HepG2 (cell line): ENCODE measurements around the gene MPI. TPM values are rescaled to one million over a fixed set of nuclear protein-coding genes. Genes with fewer than 3 reads are reported as not detected.

Experiments used
- ARNT2 ChIP-seq: sonication (generic); formaldehyde crosslinking; IDR thresholded peaks from 2 replicates; pipeline ENCODE4 v1.8.0; 2022; ENCODE audit warnings: mild to moderate bottlenecking, low read depth, missing genetic modification reagents, moderate library complexity
- ATF7 ChIP-seq, 2 experiments: fragments of 450-650 bp in 1 of 2; sonication (generic) in 1 of 2; formaldehyde crosslinking in 1 of 2; IDR thresholded peaks; 2 replicates each; pipeline versions ENCODE4 v1.4.0 to v1.6.1; 2016 to 2020; ENCODE audit warnings: antibody characterized with exemption in 1 of 2, mild to moderate bottlenecking in 1 of 2, missing genetic modification reagents in 1 of 2
- CBX1 ChIP-seq: IDR thresholded peaks from one replicate; pipeline ENCODE4 v1.6.1; 2016; ENCODE audit warnings: antibody characterized with exemption, low read depth
- ERF ChIP-seq: IDR thresholded peaks from 2 replicates; pipeline ENCODE4 v1.6.1; 2018; ENCODE audit warnings: missing biosample characterization, missing genetic modification reagents
- HNRNPLL ChIP-seq: fragments of 200-400 bp; formaldehyde crosslinking; IDR thresholded peaks from 2 replicates; pipeline ENCODE4 v1.6.1; 2017; ENCODE audit warnings: mild to moderate bottlenecking, low read depth, low read length; ENCODE audit not compliant: poor library complexity, severe bottlenecking
- JUND ChIP-seq: sonication (generic); formaldehyde crosslinking; IDR thresholded peaks from 2 replicates; pipeline ENCODE4 v1.8.0; 2022; ENCODE audit warnings: mild to moderate bottlenecking, missing genetic modification reagents
- KDM1A ChIP-seq: IDR thresholded peaks from 2 replicates; pipeline ENCODE4 v1.6.1; 2016; ENCODE audit warnings: missing compliant biosample characterization
- MED1 ChIP-seq: sonication (generic); formaldehyde crosslinking; IDR thresholded peaks from 2 replicates; pipeline ENCODE4 v1.4.0; 2020; ENCODE audit warnings: missing genetic modification reagents
- NCOA5 ChIP-seq: sonication (generic); formaldehyde crosslinking; IDR thresholded peaks from 2 replicates; pipeline ENCODE4 v1.4.0; 2020; ENCODE audit warnings: missing genetic modification reagents
- RAD21 ChIP-seq: fragments of 450-650 bp; formaldehyde crosslinking; IDR thresholded peaks from 2 replicates; pipeline ENCODE4 v1.5.0; 2020; ENCODE audit warnings: mild to moderate bottlenecking
- SP4 ChIP-seq: sonication (generic); formaldehyde crosslinking; IDR thresholded peaks from 2 replicates; pipeline ENCODE4 v1.8.1; 2023; ENCODE audit warnings: mild to moderate bottlenecking, missing genetic modification reagents
- YY1 ChIP-seq: IDR thresholded peaks from 2 replicates; pipeline ENCODE4 v1.6.1; 2011; ENCODE audit warnings: low read length, low read depth, moderate library complexity, mild to moderate bottlenecking; ENCODE audit not compliant: insufficient read depth, insufficient replicate concordance
- ZEB1 ChIP-seq: IDR thresholded peaks from 2 replicates; pipeline ENCODE4 v1.6.1; 2012; ENCODE audit warnings: mild to moderate bottlenecking, low read depth, inconsistent platforms; ENCODE audit not compliant: insufficient replicate concordance
- ZFP37 ChIP-seq: sonication (generic); formaldehyde crosslinking; IDR thresholded peaks from 2 replicates; pipeline ENCODE4 v1.4.0; 2020; ENCODE audit warnings: missing genetic modification reagents, borderline replicate concordance
- ZFP90 ChIP-seq: sonication (generic); formaldehyde crosslinking; IDR thresholded peaks from 2 replicates; pipeline ENCODE4 v1.8.0; 2022; ENCODE audit warnings: missing genetic modification reagents, mild to moderate bottlenecking, inconsistent platforms, borderline replicate concordance
- ZNF224 ChIP-seq: sonication (generic); formaldehyde crosslinking; IDR thresholded peaks from 2 replicates; pipeline ENCODE4 v1.5.0; 2020; ENCODE audit warnings: mild to moderate bottlenecking, missing genetic modification reagents
- ZNF530 ChIP-seq: sonication (generic); formaldehyde crosslinking; IDR thresholded peaks from 2 replicates; pipeline ENCODE4 v1.5.0; 2020; ENCODE audit warnings: low read depth, mild to moderate bottlenecking, missing genetic modification reagents
- ZNF549 ChIP-seq: sonication (generic); formaldehyde crosslinking; IDR thresholded peaks from 2 replicates; pipeline ENCODE4 v1.5.0; 2020; ENCODE audit warnings: missing genetic modification reagents
- ZNF605 ChIP-seq: sonication (generic); formaldehyde crosslinking; IDR thresholded peaks from 2 replicates; pipeline ENCODE4 v1.8.0; 2022; ENCODE audit warnings: mild to moderate bottlenecking, missing genetic modification reagents
- ZNF720 ChIP-seq: sonication (generic); formaldehyde crosslinking; IDR thresholded peaks from 2 replicates; pipeline ENCODE4 v1.4.0; 2020; ENCODE audit warnings: missing genetic modification reagents
- ZNF773 ChIP-seq: sonication (generic); formaldehyde crosslinking; IDR thresholded peaks from 2 replicates; pipeline ENCODE4 v1.4.0; 2020; ENCODE audit warnings: missing genetic modification reagents, borderline replicate concordance
- ZNF841 ChIP-seq: sonication (generic); formaldehyde crosslinking; IDR thresholded peaks from 2 replicates; pipeline ENCODE4 v1.8.1; 2023; ENCODE audit warnings: missing genetic modification reagents, borderline replicate concordance
- polyA plus RNA-seq, 8 experiments: library from polyadenylated mRNA; depleted of rRNA in 3 of 8; stranded (reverse) in 7 of 8; unstranded in 1 of 8; fragments of >200 nt; fragmentation: Illumina TruSeq in 4 of 8; extraction: Trizol in 4 of 8; gene quantifications; 2 replicates each; pipeline versions ENCODE4 v1.2.1 to v1.2.3, GENCODE V29; 2011 to 2016; ENCODE audit warnings: low read depth in 4 of 8, missing spikeins in 1 of 8, mixed read lengths in 1 of 8; ENCODE audit not compliant: insufficient read depth in 1 of 8
- total RNA-seq, 5 experiments: library from RNA; depleted of rRNA; stranded (reverse); fragments of >200 nt; fragmentation: Illumina TruSeq; extraction: Trizol; gene quantifications; 2 replicates each; pipeline ENCODE4 v1.2.3, GENCODE V29; 2016; ENCODE audit warnings: low read depth in 1 of 5
- TF ChIP-seq, protein P1 (sequence below): sonication (generic); formaldehyde crosslinking; IDR thresholded peaks from 2 replicates; pipeline ENCODE4 v1.5.1; 2020; ENCODE audit warnings: mild to moderate bottlenecking, missing genetic modification reagents, borderline replicate concordance
- TF ChIP-seq, protein P2 (sequence below): sonication (generic); formaldehyde crosslinking; IDR thresholded peaks from 2 replicates; pipeline ENCODE4 v1.4.0; 2020; ENCODE audit warnings: missing genetic modification reagents

The MPI gene
- total and polyA plus RNA-seq, 2 of the 13 experiments (the other 11 are each of a cell fraction or from before 2014, with no cell fraction given): 36.9 to 63.5 TPM

DNA sequence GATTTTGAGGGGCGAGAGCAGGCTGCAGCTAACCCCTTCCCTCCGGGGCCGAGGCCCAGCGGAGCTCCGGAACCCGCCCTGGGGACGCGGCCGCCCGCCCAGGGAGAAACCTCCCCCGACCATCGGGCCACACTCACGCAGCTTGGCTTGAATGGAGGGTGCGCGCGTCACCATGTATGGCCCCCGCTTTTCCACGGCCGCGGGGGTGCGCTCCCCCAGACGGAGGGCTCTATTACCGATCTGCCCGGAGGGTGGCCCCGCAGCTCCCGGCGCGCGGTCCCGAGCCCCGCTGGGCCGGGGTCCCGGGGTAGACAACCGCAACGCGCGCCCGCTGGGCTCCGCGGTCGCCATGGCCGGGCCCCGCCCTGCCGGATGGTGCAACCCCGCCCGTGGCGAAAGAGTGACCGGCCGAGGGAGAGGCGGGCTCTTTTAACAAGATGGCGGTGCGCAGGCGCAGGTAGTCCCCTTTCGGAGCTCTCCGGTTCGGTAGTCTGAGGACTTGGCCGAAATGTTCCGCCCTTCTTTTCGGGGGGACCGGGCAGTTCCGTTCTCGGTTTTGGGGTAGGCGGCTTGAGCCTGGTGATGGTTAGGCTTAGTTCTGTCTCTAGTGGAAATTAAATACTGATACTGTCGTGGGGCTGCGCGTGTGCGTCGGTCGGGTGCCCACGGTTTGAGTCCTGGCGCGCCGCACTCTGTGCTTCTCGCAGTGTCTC is 16.8 kb downstream of the MPI start, which contains the start of gene FAM219B (continued):
- TF ChIP-seq YY1 (peak; percentile 94), SP4 (peak; percentile 67), JUND (CRISPR knock-in tag) (no peak), ZNF224 (no peak), ARNT2 (CRISPR knock-in tag) (peak; percentile 80), ZEB1 (no peak), KDM1A (CRISPR knock-in tag) (no peak), ZNF841 (CRISPR knock-in tag) (no peak), ERF (CRISPR knock-in tag) (peak; percentile 56; the same call in 1 of the 2 replicates), ZFP90 (CRISPR knock-in tag) (no peak; the same call in 1 of the 2 replicates), ZNF720 (no peak), ZNF549 (CRISPR knock-in tag) (no peak), ATF7 (IDR thresholded peaks at IDR 0.05) (no peak), ATF7 (CRISPR knock-in tag; IDR thresholded peaks at IDR 0.05) (no peak), NCOA5 (no peak), ZFP37 (CRISPR knock-in tag) (no peak), HNRNPLL (peak; percentile 71), ZNF605 (CRISPR knock-in tag) (no peak), ZNF773 (CRISPR knock-in tag) (no peak), CBX1 (no peak), RAD21 (CRISPR knock-in tag) (no peak; the same call in 1 of the 2 replicates), MED1 (CRISPR knock-in tag) (no peak), ZNF530 (CRISPR knock-in tag) (no peak)
- TF ChIP-seq, protein P1, sequence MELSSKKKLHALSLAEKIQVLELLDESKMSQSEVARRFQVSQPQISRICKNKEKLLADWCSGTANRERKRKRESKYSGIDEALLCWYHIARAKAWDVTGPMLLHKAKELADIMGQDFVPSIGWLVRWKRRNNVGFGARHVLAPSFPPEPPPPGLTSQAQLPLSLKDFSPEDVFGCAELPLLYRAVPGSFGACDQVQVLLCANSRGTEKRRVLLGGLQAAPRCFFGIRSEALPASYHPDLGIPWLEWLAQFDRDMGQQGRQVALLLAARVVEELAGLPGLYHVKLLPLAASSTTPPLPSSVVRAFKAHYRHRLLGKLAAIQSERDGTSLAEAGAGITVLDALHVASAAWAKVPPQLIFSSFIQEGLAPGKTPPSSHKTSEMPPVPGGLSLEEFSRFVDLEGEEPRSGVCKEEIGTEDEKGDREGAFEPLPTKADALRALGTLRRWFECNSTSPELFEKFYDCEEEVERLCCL (CRISPR knock-in tag): no peak
- TF ChIP-seq, protein P2, sequence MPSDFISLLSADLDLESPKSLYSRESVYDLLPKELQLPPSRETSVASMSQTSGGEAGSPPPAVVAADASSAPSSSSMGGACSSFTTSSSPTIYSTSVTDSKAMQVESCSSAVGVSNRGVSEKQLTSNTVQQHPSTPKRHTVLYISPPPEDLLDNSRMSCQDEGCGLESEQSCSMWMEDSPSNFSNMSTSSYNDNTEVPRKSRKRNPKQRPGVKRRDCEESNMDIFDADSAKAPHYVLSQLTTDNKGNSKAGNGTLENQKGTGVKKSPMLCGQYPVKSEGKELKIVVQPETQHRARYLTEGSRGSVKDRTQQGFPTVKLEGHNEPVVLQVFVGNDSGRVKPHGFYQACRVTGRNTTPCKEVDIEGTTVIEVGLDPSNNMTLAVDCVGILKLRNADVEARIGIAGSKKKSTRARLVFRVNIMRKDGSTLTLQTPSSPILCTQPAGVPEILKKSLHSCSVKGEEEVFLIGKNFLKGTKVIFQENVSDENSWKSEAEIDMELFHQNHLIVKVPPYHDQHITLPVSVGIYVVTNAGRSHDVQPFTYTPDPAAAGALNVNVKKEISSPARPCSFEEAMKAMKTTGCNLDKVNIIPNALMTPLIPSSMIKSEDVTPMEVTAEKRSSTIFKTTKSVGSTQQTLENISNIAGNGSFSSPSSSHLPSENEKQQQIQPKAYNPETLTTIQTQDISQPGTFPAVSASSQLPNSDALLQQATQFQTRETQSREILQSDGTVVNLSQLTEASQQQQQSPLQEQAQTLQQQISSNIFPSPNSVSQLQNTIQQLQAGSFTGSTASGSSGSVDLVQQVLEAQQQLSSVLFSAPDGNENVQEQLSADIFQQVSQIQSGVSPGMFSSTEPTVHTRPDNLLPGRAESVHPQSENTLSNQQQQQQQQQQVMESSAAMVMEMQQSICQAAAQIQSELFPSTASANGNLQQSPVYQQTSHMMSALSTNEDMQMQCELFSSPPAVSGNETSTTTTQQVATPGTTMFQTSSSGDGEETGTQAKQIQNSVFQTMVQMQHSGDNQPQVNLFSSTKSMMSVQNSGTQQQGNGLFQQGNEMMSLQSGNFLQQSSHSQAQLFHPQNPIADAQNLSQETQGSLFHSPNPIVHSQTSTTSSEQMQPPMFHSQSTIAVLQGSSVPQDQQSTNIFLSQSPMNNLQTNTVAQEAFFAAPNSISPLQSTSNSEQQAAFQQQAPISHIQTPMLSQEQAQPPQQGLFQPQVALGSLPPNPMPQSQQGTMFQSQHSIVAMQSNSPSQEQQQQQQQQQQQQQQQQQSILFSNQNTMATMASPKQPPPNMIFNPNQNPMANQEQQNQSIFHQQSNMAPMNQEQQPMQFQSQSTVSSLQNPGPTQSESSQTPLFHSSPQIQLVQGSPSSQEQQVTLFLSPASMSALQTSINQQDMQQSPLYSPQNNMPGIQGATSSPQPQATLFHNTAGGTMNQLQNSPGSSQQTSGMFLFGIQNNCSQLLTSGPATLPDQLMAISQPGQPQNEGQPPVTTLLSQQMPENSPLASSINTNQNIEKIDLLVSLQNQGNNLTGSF (CRISPR knock-in tag): no peak
